GM21447 (cell line): ENCODE results near the gene FGF8.

ENCODE experiments used
- ATAC-seq: cut with Tn5 transposase; IDR thresholded peaks from one replicate; pipeline ENCODE4 v1.9.1; 2021; ENCODE audit not compliant: unreplicated experiment

Gene FGF8

GRCh38 chr10:101770331-101771215 lies 5.3 kb downstream of the FGF8 start:
- no peak for ATAC-seq

- ATAC-seq, result no peak
Measured at GRCh38 chr10:101769541-101770180, 6.3 kb downstream of the FGF8 start.

- ATAC-seq, result no peak
Measured at GRCh38 chr10:101768791-101769170, 7.1 kb downstream of the FGF8 start.

GRCh38 chr10:101767966-101768790 lies 7.7 kb downstream of the FGF8 start:
- no peak for ATAC-seq

- no peak for ATAC-seq
Measured at GRCh38 chr10:101767600-101767945, 8.3 kb downstream of the FGF8 start.

- ATAC-seq, result no peak
Measured at GRCh38 chr10:101766753-101767599, 8.9 kb downstream of the FGF8 start.

GRCh38 chr10:101766306-101766705 lies 9.6 kb downstream of the FGF8 start:
- ATAC-seq, result no peak

GRCh38 chr10:101763141-101763846 lies 12.6 kb downstream of the FGF8 start:
- ATAC-seq, result no peak

GRCh38 chr10:101762736-101763135 lies 13.2 kb downstream of the FGF8 start:
- ATAC-seq, result no peak

GRCh38 chr10:101761226-101761625 lies 14.7 kb downstream of the FGF8 start:
- ATAC-seq, result no peak

- ATAC-seq, result no peak
Measured at GRCh38 chr10:101760510-101760909, 15.4 kb downstream of the FGF8 start.

GRCh38 chr10:101759309-101760247 lies 16.3 kb downstream of the FGF8 start:
- ATAC-seq, result no peak

- ATAC-seq, result no peak
Measured at GRCh38 chr10:101758858-101759257, 17.1 kb downstream of the FGF8 start.

- no peak for ATAC-seq
Measured at GRCh38 chr10:101752241-101752640, 23.7 kb downstream of the FGF8 start.

- no peak for ATAC-seq
Measured at GRCh38 chr10:101749047-101750016, 26.6 kb downstream of the FGF8 start.

GRCh38 chr10:101748496-101748895 lies 27.4 kb downstream of the FGF8 start:
- ATAC-seq, result no peak

GRCh38 chr10:101745074-101745696 lies 30.7 kb downstream of the FGF8 start:
- ATAC-seq, result no peak
